Colonic mucosa (tissue), 4 donors: Measurements from ENCODE around the gene NHP2. TPM values are rescaled to one million over a fixed set of nuclear protein-coding genes. Genes with fewer than 3 reads are reported as not detected.
A peak's percentile ranks its signal among the peaks of the same experiment; 100 is the strongest.
"Not testable (repeated sequence)": the region's sequence is repeated elsewhere in the genome, so short reads cannot be mapped to it uniquely, and the experiment has no call there.

Experiments used
- DNase-seq: peaks from one replicate; pipeline ENCODE4 v3.0.0-alpha.2; 2020
- H3K27ac ChIP-seq: fragments of 200-600 bp; one replicate; pipeline ENCODE4 v1.8.0; 2021
- H3K27me3 ChIP-seq: fragments of 200-600 bp; one replicate; pipeline ENCODE4 v1.8.0; 2021
- H3K36me3 ChIP-seq: fragments of 200-600 bp; one replicate; pipeline ENCODE4 v1.8.0; 2021
- H3K4me1 ChIP-seq: fragments of 200-600 bp; one replicate; pipeline ENCODE4 v1.8.0; 2021; ENCODE audit warnings: mild to moderate bottlenecking
- H3K4me3 ChIP-seq: fragments of 200-600 bp; one replicate; pipeline ENCODE4 v1.8.0; 2021
- H3K9ac ChIP-seq, 2 donors: one replicate each; pipeline ENCODE4 v1.7.0; 2013; ENCODE audit warnings: control low read depth in 2 of 2, low read depth in 2 of 2, low read length in 2 of 2
- H3K9me3 ChIP-seq: fragments of 200-600 bp; one replicate; pipeline ENCODE4 v1.8.0; 2021
- CTCF ChIP-seq: fragments of 200-600 bp; IDR thresholded peaks from one replicate; pipeline ENCODE4 v1.8.0; 2022; ENCODE audit warnings: antibody characterized with exemption, mild to moderate bottlenecking
- intact Hi-C: fragments of 100-400 bp; cut with DNase I; formaldehyde crosslinking; loops from one replicate; pipeline ENCODE4 v1.14.1; 2022
- total RNA-seq, 2 donors: library from RNA; stranded (reverse); fragmentation: NEBNext Ultra II Directional in 1 of 2; extraction: Animal tissue kit (Norgen Biotek cat#: 25700) in 1 of 2; gene quantifications; one replicate each; pipeline ENCODE4 v1.2.1, GENCODE V29; 2021
- donor health status: healthy.
- donor health status: DM: no; HTN: no; CAD: no.
- donor health status: DM: no; HTN: no; CAD: no.

NHP2 gene
- total RNA-seq, 2 donors from 2014 or later: 64.8 to 182 TPM

- DNase-seq: no peak
- H3K4me1 ChIP-seq: no peaks in the 10 kb centered on the region
These were observed 12.1 kb downstream of the NHP2 start for GRCh38 chr5:178141550-178141949.

GRCh38 chr5:178137991-178138390 is 15.7 kb downstream of the NHP2 start:
- Histone ChIP-seq H3K4me1 (no peaks in the 10 kb centered on the region), H3K9ac (no peak overlapping the region), H3K9me3 (no peaks in the 10 kb centered on the region), H3K4me3 (no peak overlapping the region), H3K27ac (no peak overlapping the region), H3K27me3 (no peaks in the 10 kb centered on the region), H3K36me3 (no peaks in the 10 kb centered on the region)
- TF ChIP-seq CTCF: no peak
- DNase-seq: no peak
- intact Hi-C loops: no loop called here

More at GRCh38 chr5:178141550-178141949, 12.1 kb downstream of the NHP2 start:
- H3K36me3 ChIP-seq: no peaks in the 10 kb centered on the region
- H3K27ac ChIP-seq: no peak overlapping the region
- no peak overlapping the region for H3K4me3 ChIP-seq
- H3K9me3 ChIP-seq: no peaks in the 10 kb centered on the region
- no peaks in the 10 kb centered on the region for H3K27me3 ChIP-seq
- no peak for TF ChIP-seq CTCF
- intact Hi-C loops: no loop called here
- H3K9ac ChIP-seq: no peak overlapping the region

GRCh38 chr5:178136990-178137389 is 16.7 kb downstream of the NHP2 start:
- no peak overlapping the region for H3K9ac ChIP-seq
- H3K36me3 ChIP-seq: no peaks in the 10 kb centered on the region
- intact Hi-C loops: no loop called here

DNA sequence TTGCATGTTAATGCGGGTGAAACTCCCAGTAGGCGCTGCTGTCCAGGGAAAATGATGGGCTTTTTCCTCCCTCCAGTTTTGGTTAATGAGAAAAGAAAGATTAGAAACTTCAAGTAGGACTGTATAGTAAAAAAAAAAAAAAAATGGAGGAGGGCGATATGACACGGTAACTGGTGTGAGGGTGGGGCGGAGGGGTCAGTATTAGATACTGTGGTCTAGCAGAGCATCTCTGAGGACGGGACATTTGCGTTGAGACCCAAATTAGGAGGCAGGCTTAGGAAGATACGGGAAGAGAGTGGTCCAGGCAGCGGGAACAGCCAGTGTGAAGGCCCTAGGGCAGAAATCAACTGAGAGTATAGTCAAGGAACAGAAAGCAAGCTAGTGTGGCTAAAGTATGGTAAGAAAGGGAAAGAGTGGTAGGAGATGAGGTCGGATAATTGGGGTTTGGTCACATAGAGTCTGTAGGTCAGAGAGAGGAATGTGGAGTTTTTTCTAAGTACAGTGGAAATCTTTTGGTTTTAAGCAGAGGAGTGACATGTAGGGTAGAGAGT is 22.2 kb downstream of the NHP2 start:
- H3K4me1 ChIP-seq: peaks cover 6% of the 10 kb centered on the region
- peak overlapping the region; percentile 97 for H3K4me3 ChIP-seq
- no peak for TF ChIP-seq CTCF
- no peaks in the 10 kb centered on the region for H3K36me3 ChIP-seq
- H3K27ac ChIP-seq: peak overlapping the region; percentile 96
- H3K27me3 ChIP-seq: no peaks in the 10 kb centered on the region
- intact Hi-C loops: no loop called here
- no peak for DNase-seq
- no peaks in the 10 kb centered on the region for H3K9me3 ChIP-seq
- H3K9ac ChIP-seq: peak overlapping the region; percentile 82 to 91

More at GRCh38 chr5:178136990-178137389, 16.7 kb downstream of the NHP2 start:
- H3K4me1 ChIP-seq: peaks cover 3% of the 10 kb centered on the region
- H3K4me3 ChIP-seq: no peak overlapping the region
- no peaks in the 10 kb centered on the region for H3K9me3 ChIP-seq
- no peak for TF ChIP-seq CTCF
- H3K27me3 ChIP-seq: no peaks in the 10 kb centered on the region
- DNase-seq: no peak
- H3K27ac ChIP-seq: no peak overlapping the region

DNA sequence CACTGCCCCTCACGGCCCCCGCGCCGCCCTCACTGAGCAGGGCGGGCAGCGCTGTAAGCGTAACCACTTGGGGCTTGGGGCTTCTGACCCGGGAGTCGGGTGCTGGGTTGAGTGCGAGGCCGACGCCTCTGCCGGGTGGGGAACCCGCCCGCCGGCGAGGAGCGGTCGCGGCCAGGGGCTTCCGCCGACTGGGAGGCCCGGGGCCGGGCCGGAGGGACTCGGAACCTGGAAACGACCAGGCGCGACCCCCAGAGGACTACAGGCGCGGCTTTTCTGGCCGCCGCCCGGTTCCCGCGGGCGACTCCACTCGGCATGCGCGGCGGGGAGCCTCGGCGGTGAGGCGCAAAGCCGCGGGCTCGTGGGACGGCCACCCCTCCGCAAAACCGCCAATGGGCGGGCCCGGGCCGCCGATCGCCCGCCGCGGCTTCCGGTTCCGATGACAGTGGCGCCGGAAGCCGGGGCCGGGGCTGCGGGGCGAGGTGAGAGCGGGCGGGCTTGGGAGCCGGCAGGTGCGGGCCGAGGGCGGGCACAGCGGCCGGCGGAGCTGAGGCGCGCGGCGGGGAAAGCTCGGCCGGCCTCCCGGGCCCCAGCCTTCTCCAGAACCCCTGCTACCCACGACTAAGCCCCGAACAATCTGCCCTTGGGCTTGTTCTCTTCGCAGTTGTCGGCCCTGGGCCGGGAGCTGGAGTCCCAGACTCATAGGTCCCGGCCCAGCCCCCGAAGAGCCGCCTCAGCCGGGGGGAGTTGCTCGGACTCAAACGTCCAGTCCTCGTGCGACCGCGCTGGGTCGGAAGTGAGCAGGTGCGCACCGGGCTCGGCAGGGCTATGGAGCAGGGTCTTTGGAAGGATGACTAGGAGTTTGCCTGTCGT is 22.9 kb downstream of the NHP2 start, which contains the start of gene RMND5B:
Gene RMND5B, plus strand, starts transcription at position 439 of the 870 bp plus-strand sequence. CDS start 7,106 bp downstream, outside the sequence.
- H3K4me1 ChIP-seq: peaks cover 6% of the 10 kb centered on the region

DNA sequence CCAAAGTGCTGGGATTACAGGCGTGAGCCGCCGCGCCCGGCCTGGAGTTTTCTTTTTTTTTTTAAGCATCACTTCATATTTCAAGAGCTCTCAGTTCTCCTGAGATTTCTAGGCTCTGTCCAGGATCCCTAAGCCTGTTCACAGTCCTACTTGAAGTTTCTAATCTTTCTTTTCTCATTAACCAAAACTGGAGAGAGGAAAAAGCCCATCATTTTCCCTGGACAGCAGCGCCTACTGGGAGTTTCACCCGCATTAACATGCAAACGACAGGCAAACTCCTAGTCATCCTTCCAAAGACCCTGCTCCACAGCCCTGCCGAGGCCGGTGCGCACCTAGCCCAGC is 23.5 kb downstream of the NHP2 start:
- H3K4me3 ChIP-seq: peak overlapping the region; percentile 97
- peak overlapping the region; percentile 61 to 91 for H3K9ac ChIP-seq
- H3K4me1 ChIP-seq, intact Hi-C loops, H3K9me3 ChIP-seq, H3K36me3 ChIP-seq, DNase-seq, H3K27me3 ChIP-seq: not testable (repeated sequence)
- peak overlapping the region; percentile 96 for H3K27ac ChIP-seq

More for the DNA sequence above, 22.9 kb downstream of the NHP2 start, which contains the start of gene RMND5B:
- peak within 1 kb of the TSS; percentile 97 for H3K4me3 ChIP-seq
- TF ChIP-seq CTCF: no peak
- peak within 1 kb of the TSS; percentile 96 for H3K27ac ChIP-seq
- DNase-seq: peak; percentile 87
- H3K9ac ChIP-seq: peak within 1 kb of the TSS; percentile 82 to 91
- intact Hi-C loops: no loop called here
- no peaks in the 10 kb centered on the region for H3K9me3 ChIP-seq
- no peaks in the 10 kb centered on the region for H3K36me3 ChIP-seq
- H3K27me3 ChIP-seq: no peaks in the 10 kb centered on the region
